ENCODE data around the gene SH3RF3. TPM values are rescaled to one million over a fixed set of nuclear protein-coding genes. Genes with fewer than 3 reads are reported as not detected.

SH3RF3 gene
- total RNA-seq, 6 donors from 2014 or later: 4.1 to 21.0 (median 8.0) TPM

DNA sequence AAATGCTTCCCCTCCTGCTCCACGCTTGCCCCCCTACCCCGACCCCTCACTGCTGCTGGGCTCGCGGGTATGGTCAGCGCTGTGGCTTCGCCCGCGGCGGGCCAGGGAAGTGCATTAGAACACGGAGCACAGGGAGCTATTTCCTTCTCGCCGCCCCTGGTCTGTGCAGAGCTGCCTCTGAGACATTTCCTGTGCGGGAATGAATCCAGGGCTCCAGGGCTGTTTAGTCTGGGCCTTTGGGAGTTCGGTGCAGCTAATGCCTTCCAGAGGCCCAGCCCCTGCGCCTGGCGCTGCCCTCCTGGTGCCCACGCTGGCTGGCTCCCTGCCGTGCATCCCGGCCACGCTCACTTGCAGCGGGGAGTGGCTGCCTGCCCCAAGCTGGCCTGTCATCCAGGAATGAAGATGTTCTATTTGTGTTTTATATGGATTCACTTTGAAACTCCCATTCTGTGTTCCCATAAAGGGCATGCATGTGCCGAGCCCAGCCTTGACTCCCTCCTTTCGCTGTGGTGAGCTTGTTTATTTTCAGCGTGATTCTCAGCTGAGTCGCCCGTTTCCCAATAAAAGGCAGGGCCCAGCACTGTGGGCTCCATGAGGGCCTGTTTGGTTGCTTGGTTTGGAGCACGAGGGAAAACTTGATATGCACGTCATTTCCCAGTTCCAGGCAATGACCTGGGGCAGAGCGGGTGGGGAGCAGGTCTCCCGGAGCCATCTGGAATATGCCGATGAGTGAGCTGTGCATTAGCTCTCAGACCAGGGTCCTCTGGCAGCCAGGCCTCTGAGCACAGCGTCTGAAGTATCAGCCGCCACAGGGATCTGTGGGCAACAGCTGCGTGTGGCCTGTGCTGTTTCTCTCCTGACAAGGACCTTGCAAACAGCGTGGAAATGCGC, 42.7 kb downstream of the SH3RF3 start:
- Histone ChIP-seq H3K27ac (peak overlapping the region; percentile 75 to 83 (median 80)), H3K4me1 (peaks cover 34 to 53% (median 50%) of the 10 kb centered on the region in 4 donors), H3K36me3 (no peaks in the 10 kb centered on the region), H3K4me3 (no peak overlapping the region), H3K27me3 (no peaks in the 10 kb centered on the region), H3K9me3 (no peaks in the 10 kb centered on the region)
- WGBS, 2 donors: 53 to 64% methylated on average over 32 to 36 of the region's 36 CpGs
- DNase-seq (peak; percentile 42 to 84), ATAC-seq (ENCODE audit: low FRiP score in 2 of 2) (peak; percentile 66 to 79)
- TF ChIP-seq, protein P1, sequence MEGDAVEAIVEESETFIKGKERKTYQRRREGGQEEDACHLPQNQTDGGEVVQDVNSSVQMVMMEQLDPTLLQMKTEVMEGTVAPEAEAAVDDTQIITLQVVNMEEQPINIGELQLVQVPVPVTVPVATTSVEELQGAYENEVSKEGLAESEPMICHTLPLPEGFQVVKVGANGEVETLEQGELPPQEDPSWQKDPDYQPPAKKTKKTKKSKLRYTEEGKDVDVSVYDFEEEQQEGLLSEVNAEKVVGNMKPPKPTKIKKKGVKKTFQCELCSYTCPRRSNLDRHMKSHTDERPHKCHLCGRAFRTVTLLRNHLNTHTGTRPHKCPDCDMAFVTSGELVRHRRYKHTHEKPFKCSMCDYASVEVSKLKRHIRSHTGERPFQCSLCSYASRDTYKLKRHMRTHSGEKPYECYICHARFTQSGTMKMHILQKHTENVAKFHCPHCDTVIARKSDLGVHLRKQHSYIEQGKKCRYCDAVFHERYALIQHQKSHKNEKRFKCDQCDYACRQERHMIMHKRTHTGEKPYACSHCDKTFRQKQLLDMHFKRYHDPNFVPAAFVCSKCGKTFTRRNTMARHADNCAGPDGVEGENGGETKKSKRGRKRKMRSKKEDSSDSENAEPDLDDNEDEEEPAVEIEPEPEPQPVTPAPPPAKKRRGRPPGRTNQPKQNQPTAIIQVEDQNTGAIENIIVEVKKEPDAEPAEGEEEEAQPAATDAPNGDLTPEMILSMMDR (IDR thresholded peaks at IDR 0.05): peak; percentile 14 to 54 (median 24)
- TF ChIP-seq POLR2A (IDR thresholded peaks at IDR 0.05) (no peak), POLR2AphosphoS5 (IDR thresholded peaks at IDR 0.05) (peak; percentile 22 to 51), EP300 (IDR thresholded peaks at IDR 0.05) (peak in 2 of 4 donors; percentile 62 to 74)

DNA sequence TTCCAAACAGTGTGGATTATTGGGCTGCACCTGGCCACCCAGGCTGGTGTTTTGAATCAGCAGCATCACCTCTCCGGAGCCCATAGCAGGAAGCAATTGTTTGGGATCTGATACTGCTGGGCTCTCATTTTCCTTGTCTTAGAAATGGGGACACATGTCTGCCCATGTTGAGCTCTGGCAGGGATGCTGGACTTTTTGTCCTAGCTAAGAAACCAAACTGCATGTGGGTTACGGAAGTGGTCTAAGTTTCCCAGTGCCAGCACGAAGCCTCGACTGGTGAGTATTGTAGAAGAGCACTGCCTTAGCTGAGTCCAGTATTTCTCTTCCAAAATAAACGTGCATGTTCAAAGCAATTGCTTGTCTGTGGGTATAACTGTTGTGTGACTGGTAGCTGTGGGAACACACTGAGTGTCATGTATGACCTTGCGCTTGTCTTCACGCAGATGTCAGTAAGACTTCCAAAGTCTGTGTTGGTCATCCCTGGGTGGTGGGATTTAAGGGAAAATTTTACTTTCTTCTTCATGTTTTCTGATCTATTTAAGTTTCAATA, 43.6 kb downstream of the SH3RF3 start:
- 70 to 87% methylated on average over 7 of the region's 7 CpGs for WGBS, 2 donors
- H3K4me1 ChIP-seq: peaks cover 43 to 63% (median 56%) of the 10 kb centered on the region in 4 donors

DNA sequence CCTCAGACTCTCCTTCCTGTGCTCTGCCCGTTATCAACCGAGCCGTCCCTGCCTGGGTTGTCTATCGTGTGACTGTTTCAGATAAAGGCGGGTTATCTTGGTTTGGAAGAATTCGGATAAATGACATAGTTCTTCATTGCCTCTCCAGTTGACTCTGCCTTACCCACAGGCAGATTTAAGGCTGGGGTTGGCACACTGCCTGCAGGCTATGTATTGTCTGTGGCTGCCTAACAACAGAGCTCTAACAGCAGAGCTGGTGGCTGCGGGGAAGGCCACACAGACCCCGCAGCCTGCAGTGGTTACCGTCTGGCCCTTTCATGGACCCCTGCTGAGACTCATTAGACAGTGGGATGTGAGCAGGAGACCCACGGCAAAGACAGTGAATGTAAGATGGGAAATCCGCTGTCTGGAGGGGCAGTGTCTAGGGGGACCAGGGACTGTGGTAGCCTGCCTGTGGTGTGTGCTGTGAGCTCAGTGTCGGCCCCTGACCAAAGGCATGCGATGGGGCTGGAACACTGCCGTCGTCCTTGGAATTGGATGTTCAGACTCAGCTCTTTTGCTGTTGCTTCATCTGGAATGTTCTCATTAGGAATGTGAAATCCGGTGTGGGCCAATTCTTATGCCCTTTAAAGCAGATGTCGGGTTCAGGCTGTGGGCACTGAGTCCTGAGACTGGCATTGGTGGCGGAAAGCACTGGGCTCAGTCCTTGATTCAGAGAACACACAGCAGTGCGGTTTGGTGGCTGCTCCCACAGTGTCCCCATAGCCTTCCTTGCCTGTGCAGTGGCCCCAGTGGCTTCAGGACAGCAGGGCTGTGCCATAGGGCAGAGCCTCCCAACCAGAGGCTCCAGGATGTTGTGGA, 44.5 kb downstream of the SH3RF3 start:
- peak in 1 of 2 donors; percentile 25 for DNase-seq
- WGBS, 2 donors: 60 to 82% methylated on average over 14 to 19 of the region's 19 CpGs
- no peaks in the 10 kb centered on the region for H3K27me3 ChIP-seq
- no peaks in the 10 kb centered on the region for H3K36me3 ChIP-seq
- H3K27ac ChIP-seq: peak overlapping the region; percentile 75 to 83 (median 80)
- TF ChIP-seq POLR2AphosphoS5 (IDR thresholded peaks at IDR 0.05) (peak in 1 of 2 donors; percentile 45), EP300 (IDR thresholded peaks at IDR 0.05) (no peak), POLR2A (IDR thresholded peaks at IDR 0.05) (no peak)
- TF ChIP-seq, protein P1 (IDR thresholded peaks at IDR 0.05): no peak
- H3K4me3 ChIP-seq: no peak overlapping the region
- peak; percentile 61 to 85 for ATAC-seq (ENCODE audit: low FRiP score in 2 of 2)
- no peaks in the 10 kb centered on the region for H3K9me3 ChIP-seq
- peaks cover 43 to 66% (median 58%) of the 10 kb centered on the region in 4 donors for H3K4me1 ChIP-seq

More for the DNA sequence above, 43.6 kb downstream of the SH3RF3 start:
- Histone ChIP-seq H3K4me3 (no peak overlapping the region), H3K27me3 (no peaks in the 10 kb centered on the region), H3K36me3 (no peaks in the 10 kb centered on the region), H3K9me3 (no peaks in the 10 kb centered on the region), H3K27ac (peak overlapping the region; percentile 75 to 83 (median 80))
- TF ChIP-seq POLR2AphosphoS5 (IDR thresholded peaks at IDR 0.05): no peak
- no peak for TF ChIP-seq EP300 (IDR thresholded peaks at IDR 0.05)
- TF ChIP-seq, protein P1 (IDR thresholded peaks at IDR 0.05): no peak
- no peak for TF ChIP-seq POLR2A (IDR thresholded peaks at IDR 0.05)
- DNase-seq (no peak), ATAC-seq (ENCODE audit: low FRiP score in 2 of 2) (no peak)

DNA sequence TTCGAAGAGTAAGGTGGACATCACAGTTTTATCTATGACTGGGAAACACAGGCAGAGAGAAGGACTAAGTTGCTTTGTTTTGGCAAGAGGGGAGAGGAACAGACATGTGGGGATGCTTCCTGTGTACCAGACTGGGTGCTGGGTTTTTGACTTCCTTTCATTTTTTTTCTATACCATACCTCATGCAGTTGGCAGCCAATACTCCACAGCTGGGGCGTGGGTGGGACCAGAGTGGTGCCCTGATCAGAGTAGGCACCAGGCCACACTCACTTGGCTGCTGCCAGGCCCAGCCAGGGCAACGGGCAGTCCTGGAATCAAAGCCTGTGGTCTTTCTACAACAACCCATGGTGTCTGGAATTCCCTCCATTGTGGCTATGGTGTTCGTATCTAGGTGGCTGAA, 45.2 kb downstream of the SH3RF3 start:
- no peak for ATAC-seq (ENCODE audit: low FRiP score in 2 of 2)
- no peaks in the 10 kb centered on the region for H3K9me3 ChIP-seq
- peak overlapping the region; percentile 75 to 83 (median 80) for H3K27ac ChIP-seq
- no peak overlapping the region for H3K4me3 ChIP-seq
- peaks cover 43 to 66% (median 58%) of the 10 kb centered on the region in 4 donors for H3K4me1 ChIP-seq
- no peak for DNase-seq
- no peak for TF ChIP-seq POLR2AphosphoS5 (IDR thresholded peaks at IDR 0.05)
- no peak for TF ChIP-seq POLR2A (IDR thresholded peaks at IDR 0.05)
- no peak for TF ChIP-seq EP300 (IDR thresholded peaks at IDR 0.05)
- TF ChIP-seq, protein P1 (IDR thresholded peaks at IDR 0.05): no peak
- WGBS, 2 donors: 85 to 86% methylated on average over 4 of the region's 4 CpGs
- H3K27me3 ChIP-seq: no peaks in the 10 kb centered on the region
- H3K36me3 ChIP-seq: no peaks in the 10 kb centered on the region

All from upper lobe of left lung (tissue), 6 donors.